Measurements from ENCODE around the gene HMGXB3.
"Not testable (repeated sequence)": the region's sequence is repeated elsewhere in the genome, so short reads cannot be mapped to it uniquely, and the experiment has no call there.

Gene HMGXB3

GRCh38 chr5:150045549-150045948, 45.0 kb downstream of the HMGXB3 start:
- TF ChIP-seq CTCF (IDR thresholded peaks at IDR 0.05; ENCODE audit: extremely low read depth, missing control alignments), result no peak
- no peak for DNase-seq (ENCODE audit: low spot score)

- TF ChIP-seq CTCF (IDR thresholded peaks at IDR 0.05; ENCODE audit: extremely low read depth, missing control alignments), result no peak
- no peak for DNase-seq (ENCODE audit: low spot score)
Measured at GRCh38 chr5:150046031-150046430, 45.5 kb downstream of the HMGXB3 start.

- not testable (repeated sequence) for DNase-seq (ENCODE audit: low spot score)
Measured at GRCh38 chr5:150050172-150050811, 49.8 kb downstream of the HMGXB3 start.

- TF ChIP-seq CTCF (IDR thresholded peaks at IDR 0.05; ENCODE audit: extremely low read depth, missing control alignments), result no peak
- no peak for DNase-seq (ENCODE audit: low spot score)
Measured at GRCh38 chr5:150051657-150052195, 51.2 kb downstream of the HMGXB3 start.

- TF ChIP-seq CTCF (IDR thresholded peaks at IDR 0.05; ENCODE audit: extremely low read depth, missing control alignments), result no peak
Measured at GRCh38 chr5:150052226-150052955, 51.9 kb downstream of the HMGXB3 start.

GRCh38 chr5:150052956-150053712, 52.6 kb downstream of the HMGXB3 start:
- no peak for TF ChIP-seq CTCF (IDR thresholded peaks at IDR 0.05; ENCODE audit: extremely low read depth, missing control alignments)
- no peak for DNase-seq (ENCODE audit: low spot score)

More at GRCh38 chr5:150052226-150052955, 51.9 kb downstream of the HMGXB3 start:
- no peak for DNase-seq (ENCODE audit: low spot score)

- DNase-seq (ENCODE audit: low spot score), result no peak
- TF ChIP-seq CTCF (IDR thresholded peaks at IDR 0.05; ENCODE audit: extremely low read depth, missing control alignments), result no peak
Measured at GRCh38 chr5:150053713-150054392, 53.3 kb downstream of the HMGXB3 start.

All from GM20000 (cell line).